GM19467 (cell line): ENCODE data around the gene ASTL.
A peak's percentile ranks its signal among the peaks of the same experiment; 100 is the strongest.

Experiments
- ATAC-seq: cut with Tn5 transposase; IDR thresholded peaks from one replicate; pipeline ENCODE4 v1.9.1; 2021; ENCODE audit warnings: mild to moderate bottlenecking, moderate library complexity; ENCODE audit not compliant: unreplicated experiment

Gene ASTL

DNA sequence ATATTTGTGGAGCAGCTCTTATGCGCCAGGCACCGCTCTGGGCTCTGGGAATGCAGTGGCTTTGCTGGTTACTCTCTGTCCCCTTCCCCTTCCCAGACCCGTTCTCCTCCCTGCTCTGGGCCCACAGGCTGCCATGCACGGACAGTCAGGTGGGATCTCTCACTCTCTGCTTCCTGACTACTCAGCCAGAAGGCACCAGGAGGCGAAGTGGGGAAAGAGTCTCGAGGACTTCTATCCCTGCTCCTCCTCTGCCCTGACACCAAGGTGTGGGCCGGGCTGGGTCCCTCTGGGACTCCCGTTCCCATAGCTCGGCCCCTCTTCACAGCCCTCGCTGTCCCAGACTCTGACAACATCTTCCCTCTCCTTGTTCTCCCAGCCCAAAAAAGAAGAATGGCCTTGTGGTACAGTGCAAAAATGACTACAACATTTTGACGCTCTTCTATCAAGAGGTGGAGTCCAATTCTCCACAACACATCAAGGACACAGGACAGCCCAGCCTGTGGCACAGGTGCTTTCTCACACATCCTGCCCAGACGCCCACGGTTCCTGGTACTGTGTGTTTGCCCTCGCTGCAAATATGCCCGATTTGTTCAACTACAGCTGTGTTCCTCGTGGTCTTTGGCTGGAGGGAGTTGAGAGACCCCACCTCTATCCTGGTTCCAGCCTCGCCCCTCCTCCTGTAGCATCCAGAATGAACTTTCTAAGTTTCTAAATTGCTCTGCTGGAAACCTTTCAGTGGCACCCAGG lies 21.0 kb upstream of the ASTL start:
- no peak for ATAC-seq

DNA sequence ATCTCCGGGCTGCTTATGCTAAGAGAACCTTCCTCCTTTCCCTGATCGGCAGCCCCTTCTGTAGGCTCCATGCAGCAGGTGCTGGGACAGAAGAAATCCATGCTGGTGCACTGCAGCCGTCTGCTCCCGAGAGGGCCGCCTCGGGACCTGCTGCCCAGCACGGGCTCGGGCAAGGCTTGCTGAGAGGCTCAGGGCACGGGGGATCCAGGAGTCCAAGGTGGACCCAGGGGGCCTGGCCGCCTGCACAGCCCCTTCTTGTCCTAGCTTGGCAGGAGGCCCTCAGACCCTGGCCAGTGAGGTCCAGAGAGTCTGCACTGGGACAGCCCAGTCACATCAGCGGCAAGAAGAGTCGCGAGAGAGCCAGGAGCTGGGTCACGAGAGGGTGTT lies 20.2 kb upstream of the ASTL start:
- ATAC-seq = no peak

DNA sequence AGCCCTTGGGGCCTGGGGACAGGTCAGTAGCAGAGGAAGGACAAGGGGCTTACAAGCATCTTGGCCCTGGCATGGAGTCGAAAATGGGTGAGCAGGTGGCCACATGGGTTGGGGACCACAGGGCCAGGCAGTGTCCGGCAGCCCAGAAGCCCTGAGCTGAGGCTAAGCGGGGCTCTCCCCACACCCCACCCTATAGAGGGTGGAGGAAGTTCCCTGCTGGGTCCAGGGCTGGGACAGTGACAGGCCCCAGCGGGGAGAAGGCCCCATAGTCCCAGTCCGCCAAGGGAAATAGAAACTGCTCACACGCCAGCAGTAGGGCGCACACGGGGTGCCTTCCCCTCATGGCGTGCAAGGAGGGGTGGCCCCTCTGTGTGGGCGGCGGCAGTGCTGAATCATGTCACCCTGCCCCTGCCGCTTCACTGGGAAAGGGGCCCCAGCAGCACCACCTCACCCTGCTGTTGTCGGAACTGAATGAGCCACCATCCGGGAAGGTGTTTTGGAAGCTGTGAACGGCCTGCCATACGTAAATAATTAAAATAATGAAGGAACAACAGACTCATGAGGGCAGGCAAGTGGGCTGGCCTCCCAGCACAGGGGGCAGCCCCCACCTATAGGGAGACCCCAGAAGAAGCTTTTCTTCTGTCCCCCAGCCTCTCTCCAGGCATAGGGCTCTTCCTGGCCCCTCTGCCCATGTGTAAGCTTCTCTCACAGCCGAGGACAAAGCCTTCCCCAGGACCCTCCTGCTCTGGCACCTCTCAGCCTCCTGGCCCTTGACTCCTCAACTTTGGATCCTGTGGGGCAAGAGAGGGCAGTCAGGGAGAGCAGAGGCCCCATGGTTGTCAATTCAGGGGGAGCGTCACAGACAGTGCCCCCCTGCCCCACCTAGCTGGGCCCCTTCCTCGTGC lies 19.6 kb upstream of the ASTL start:
- peak; percentile 60 for ATAC-seq

DNA sequence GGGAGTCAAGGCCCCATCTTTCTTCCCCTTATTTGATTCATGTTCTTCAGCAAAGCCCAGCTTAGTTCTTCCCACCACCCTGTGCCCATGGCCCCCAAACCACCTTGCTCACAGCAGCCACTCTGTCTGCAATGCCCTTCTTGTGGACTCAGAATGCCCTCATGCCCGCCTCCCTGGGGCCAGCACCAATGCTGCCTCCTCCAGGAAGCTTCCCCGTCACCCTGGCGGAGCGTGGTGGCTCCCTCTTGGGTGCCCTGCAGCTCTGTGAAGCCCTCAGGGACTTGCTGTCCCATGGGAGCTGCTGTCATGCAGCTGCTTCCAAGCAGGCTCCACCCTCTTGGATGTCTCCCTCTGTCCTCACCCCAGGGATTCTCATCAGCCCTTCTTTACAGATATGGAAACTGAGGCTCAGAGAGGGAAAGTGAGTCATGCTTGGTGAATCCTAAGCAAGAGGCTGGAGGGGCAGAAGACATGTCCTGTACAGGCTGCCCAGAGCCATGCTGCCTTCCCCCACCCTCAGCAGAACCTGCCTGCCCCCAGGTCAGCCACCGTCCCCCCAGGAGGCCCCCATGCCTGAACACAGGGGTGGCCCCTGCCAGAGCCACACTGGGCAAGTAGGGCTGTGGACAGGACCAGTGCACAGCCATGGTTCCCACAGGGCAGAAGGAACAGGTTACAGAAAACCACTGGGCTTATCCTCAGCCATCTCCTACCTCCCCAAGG lies 18.8 kb upstream of the ASTL start:
- ATAC-seq = peak; percentile 39

DNA sequence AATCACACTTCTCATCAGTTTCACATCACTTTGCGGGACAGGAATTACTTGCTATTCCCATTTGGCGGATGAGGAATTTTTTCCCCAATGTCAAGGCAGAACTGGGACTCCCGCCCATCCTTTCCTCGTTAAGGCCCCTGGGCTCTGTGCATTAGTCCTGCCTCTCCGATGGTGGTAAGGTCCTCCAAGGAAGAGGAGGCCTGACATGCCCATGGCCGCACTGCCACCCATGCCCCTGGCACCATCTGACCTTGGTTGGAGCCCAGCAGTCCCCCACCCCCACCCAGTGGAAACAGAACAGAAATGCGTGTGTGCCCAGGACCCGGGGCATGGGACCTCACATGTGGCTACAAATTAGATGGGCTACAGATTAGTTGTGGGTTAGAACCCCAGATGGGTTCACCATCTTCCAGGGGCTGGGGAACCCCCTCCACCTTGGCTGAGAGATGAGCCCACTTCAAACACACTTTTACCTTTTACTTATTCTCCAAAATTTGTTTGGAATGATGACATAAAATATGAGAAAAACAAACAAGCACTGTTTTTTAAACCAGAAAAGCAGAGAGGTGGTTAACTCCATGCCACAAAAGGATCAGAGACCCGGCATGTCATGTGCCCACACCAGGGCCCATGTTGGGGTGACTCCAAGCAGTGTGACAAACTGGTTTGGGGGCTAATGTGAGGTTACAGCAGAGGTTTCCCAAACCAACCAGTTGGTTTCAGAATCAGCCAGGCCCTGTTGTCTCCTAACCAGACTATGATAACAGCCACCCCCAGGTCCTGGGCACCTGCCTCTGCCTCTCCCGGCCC lies 17.9 kb upstream of the ASTL start:
- no peak for ATAC-seq

DNA sequence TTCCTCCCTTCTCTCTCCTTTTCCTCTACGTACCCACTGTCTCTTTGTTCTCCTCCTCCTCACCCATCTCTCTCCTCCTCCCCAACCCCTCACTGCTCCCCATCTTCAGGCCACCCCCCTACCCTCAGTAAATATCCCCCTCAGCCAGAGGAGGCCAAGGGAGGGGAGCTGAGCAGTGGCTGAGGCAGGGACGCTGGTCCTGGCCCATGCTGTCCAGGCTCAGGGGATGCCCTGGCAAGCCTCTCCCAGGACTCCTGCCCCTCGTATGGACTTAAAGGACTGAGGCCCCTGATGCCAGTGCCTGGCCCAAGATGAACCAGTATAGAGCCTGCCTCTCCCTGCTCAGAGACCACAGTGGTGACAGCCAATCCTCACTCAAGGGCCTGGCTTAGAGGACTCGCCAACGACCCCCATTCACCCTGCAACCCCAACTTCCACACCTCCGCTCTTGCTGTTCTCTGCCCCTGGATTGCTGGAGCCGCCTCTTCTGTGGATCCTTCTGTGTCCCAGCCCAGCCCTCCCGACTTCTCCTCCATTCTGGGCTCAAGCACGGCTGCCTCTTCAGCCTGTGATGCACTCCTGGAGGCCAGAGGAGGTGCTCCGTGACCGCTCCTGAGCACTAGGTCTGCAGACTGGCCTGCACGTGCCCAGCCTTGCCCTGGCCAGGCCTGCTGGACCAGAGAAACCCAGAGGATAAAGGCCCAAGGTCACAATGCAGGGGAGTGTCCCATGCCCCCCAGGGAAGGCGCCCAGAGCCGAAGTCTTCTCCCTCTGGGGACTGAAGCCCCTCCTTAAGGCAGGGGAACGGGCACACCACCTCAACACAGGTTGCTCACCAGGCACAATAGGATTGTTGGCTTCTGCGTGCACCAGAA lies 16.4 kb upstream of the ASTL start:
- ATAC-seq = no peak

DNA sequence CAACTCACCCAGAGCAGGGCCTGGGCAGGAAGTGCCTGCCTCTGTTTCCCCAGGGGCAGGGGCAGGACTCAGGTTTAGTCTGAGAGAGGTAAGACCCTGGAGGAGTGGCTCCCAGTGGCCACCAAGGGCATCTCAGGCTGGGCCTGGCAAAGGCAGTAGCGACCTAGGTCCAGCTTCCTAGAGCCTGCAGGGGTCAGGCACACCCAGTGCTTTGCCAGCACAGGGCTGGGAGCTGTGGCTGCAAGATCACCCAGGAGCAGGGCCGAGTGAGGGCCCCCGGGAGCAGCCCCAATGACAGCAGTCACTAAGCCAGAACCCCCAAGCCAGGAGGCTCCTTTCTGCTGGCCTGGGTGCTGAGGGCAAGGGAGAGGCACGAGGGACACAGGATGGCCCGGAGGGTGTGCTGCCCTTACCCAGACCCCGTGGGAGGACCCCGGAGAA lies 15.7 kb upstream of the ASTL start:
- no peak for ATAC-seq

DNA sequence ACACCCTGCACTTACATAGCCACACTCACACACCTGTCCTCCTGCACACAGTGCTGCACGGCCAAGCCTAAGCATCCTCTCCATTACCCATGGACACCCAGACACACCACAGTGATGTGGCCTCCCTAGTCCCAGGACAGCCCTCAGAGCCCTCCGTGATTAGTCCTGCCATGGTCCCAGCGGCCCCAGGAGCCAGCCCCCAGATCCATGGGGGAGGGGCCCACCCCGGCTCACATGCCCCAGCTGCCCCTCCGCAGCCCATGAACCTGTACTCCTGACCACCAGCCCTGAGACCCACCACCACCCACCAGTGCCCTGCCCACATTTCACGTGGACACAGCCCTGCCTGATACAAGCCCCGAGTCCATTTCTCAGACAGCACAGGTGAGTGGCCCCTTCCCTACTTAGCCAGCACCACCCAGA lies 15.0 kb upstream of the ASTL start:
- no peak for ATAC-seq

DNA sequence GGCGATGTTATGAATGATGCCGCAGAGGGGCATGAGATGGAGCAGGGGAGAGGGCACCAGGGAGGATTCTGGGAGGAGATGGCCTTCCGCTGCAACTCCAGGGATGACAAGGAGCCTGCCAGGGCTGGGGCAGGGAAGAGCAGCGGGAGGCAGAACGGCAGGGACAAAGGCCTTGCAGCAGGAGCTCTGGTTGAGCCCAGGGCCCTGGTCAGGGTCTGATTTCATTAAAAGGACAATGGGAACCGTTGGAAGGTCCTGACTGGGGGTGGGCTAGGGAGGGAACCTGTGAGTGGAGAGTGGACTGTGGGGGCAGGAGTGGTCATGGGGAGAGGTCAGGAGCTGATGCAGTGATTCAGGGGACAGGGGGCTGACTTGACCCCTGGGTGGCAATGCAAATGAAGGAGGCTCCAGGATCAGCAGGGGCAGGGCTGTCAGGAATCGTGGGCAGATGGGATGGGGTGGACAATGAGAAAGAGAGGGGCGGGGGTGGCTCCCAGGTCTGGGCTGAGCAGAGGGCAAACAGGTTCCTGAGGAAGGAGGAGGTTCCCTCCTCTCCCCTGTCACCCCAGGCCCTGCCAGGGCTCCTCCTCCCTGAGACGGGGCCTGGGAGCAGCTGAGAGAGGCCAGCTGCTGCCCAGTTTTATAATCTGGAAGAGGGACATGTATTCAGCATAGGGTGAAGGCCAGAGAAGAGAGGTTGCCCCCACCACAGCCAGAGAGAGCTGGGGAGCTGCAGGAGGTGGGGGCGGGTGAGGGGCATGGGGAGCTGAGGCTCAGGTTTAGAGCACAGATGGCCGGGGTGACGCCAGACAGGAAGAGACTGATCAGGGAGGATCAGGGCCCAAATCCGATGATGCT lies 14.2 kb upstream of the ASTL start:
- no peak for ATAC-seq

DNA sequence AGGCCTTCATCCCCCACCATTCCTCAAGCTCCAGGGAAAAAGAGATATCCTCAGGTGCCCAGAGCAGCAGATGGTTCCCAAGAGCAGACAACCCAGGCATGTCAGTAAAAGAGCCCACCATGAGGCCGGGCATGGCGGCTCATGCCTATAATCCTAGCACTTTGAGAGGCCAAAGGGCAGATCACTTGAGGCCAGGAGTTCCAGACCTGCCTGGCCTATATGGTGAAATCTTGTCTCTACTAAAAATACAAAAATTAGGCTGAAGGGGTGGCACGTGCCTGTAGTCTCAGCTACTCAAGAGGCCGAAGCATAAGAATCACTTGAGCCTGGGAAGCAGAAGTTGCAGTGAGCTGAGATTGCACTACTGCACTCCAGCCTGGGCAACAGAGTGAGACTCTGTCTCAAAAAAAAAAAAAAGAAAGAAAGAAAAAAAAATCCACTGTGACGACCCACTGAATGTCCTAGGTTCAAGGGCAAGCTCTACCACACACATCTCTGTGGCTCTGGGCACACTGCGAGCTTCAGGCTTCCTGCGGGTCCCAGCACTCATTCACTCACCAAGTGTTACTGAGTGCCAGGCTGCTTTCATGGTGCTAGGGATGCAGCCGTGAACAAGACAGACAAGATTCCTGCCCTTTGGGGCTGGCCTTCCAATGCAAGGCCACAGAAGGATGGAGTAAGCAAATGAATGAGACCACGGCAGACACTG lies 13.4 kb upstream of the ASTL start:
- no peak for ATAC-seq

DNA sequence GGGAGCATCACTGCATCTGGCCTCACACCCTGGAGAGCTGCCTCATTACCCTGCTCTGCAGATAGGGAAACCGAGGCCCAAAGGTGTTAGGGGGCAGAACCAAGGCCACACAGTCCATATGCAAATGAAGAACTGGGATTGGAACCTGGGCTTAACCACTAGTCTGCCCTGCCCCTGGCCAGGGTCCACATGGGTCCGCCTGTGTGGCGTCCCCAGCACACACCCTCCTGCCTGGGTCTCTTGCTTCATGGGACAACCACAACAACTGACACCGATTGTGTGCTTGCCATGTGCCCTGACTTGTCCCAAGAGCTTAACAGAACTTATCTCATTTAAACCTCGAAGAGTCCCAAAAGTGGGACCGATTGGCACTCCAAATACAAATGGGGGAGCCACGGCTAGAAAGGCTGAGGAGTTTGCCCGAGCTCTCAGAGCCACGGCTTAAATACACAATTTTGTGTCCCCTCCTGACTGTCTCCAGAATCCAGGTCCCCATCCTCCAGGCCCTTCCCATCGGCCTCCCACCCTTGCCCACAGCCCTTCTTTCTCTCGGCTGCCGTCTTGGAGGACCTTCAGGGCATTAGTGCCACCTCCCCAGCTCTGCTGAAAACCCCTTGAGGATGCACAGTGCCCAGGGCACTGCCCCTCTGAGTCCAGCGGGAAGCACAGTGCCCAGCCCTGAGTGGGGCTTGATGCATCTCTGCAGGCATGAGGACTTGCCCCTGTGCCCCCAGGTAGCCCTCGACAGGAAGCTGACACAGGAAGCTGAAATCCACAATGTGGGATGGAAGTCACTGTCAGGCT lies 12.7 kb upstream of the ASTL start:
- ATAC-seq = no peak

DNA sequence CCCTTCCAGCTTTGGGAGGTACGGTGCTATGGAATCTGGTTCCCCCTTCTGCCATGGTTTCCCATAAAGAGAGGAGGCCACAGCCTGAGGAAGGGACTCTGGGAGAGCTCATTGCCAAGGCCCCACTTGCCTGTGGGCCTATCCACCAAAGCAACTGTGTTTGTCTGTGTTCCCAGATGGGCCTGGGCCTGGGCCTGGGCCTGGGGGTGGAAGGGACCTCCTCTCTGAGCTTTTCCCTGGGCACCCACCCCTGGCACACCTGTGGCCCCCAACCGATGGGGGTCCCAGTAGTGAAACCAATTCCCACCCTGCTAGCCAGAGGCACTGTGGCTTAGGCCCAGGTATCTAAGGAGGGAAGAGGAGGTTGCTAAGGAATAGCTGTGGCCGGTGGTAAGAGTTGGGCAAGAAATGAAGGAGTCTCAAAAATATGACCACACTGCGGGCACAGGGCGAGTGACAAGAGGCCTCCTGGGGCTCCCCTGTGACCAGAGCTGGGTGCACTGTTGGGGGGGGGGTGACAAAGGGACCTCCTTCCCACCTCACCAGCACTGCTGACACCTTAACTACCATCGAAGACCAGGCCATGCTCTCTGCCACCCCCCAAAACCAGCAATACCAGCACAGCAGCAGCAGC lies 11.8 kb upstream of the ASTL start:
- ATAC-seq = no peak

DNA sequence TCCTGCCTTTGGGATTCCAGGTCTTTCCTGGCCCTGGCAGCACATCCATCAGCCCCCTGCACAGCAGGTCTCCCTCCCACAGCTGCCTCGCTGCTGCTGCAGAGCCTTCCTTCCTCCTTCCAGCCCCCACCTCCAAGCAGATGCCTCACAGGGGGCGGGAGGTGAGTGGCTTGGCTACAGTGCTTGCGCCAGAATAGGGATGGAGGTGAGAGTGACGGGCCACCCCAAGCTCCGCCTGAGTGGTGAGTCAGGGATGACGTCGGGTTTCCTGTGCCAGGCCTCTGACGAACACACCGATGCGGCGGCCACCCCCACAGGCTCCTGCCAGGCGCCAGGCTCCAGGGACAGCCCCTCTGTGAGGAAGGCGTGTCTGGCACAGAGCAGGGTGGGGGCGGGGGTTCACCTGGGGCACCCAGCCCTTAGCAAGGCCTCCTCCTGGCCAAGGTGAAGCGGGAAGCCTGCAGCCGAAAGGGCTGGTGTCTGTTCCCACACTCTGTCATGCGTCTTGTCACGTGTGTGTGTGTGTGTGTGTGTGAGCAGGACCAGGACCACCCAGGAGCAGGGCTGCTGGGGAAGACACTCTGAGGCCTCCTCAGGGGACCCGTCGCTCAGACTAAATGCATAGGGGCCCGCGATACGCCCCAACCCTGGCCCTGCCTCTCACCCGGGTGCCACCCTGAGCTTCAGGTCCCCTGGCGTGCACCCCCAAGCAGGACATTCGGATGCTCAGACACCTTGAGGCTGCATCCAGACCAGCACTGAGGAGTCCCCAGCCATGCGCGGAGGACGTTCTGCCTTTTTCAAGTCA lies 10.3 kb upstream of the ASTL start:
- peak; percentile 36 for ATAC-seq

DNA sequence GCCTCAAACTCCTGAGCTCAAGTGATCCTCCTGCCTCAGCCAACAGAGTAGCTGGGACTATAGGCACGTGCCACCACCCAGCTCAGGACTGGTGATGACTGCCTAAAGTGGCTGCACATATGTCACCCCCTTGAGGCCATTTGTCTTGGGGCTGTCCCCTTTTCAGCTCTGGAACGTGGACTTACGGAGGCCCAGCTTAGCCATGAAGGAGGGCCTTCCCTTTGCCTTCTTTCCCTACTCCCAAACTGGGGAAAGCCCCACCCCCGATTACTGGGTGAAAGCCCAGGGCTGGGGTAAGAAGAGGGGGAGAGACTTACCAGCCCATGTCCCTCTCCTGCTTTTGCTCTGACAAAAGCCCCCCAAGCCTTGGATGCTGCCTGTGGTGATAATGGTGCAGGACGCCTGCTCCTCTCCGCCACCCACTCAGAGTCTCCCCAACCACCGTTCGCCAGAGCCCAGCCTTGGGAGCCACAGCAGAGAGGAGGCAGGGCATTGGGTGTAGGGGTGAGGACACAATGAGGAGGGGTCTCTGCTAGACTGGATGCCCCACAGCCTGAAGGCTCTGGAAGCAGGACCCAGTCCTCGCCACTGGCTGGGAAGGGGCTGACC lies 9.4 kb upstream of the ASTL start:
- no peak for ATAC-seq

DNA sequence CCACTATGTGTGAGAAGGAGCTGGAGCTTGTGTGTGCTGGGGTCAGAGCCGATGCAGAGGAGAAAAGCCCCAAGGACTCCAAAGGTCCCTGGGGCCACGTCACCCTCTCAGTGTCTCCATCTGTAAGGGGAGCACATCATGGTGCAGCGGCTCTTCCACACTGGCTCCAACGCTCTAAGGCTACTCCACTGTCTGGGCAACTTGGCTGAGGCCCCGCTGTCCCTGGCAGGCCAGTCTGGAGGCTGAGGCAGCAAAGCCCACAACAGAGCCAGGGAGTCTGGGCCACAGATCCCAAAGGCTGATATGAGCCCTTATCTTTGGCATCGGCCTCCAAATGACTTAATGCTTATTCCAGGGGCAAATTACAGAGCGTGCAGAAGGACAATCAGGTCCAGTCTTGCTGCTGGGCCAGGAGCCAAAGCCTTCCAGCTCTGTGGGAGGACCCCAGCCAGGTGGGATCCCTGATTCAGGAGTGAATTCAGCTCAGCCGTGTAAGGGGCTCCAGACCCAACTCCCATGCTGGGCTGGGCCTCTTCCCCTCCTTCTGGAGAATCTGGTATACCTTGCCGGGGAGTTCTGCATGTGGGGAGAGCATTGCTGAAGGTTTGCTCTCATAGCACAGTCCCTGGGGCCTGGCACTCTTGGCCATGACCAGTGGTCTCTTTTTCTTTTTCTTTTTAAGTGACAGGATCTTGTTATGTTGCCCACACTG lies 8.7 kb upstream of the ASTL start:
- ATAC-seq = no peak
